Adrenal gland (tissue), 5 donors: ENCODE measurements around the gene AP1M1.

Experiments
- CTCF ChIP-seq, 6 experiments: fragments of 450-650 bp in 4 of 6; fragments of 200-600 bp in 2 of 6; sonication (generic) in 1 of 6; IDR thresholded peaks; 1 replicate in 5 of 6; 2 replicates in 1 of 6; pipeline versions ENCODE4 v1.5.1 to v1.8.0; 2016 to 2021; ENCODE audit warnings: antibody characterized with exemption in 6 of 6, mild to moderate bottlenecking in 2 of 6, moderate library complexity in 1 of 6
- POLR2A ChIP-seq, 2 donors: fragments of 450-650 bp; IDR thresholded peaks; one replicate each; pipeline ENCODE4 v1.6.1; 2017; ENCODE audit warnings: antibody characterized with exemption in 2 of 2, mild to moderate bottlenecking in 2 of 2, moderate library complexity in 1 of 2
- donor health status: DM: no; HTN: no; CAD: no.

GRCh38 chr19:16285769-16286498, 88.2 kb downstream of the AP1M1 start:
- no peak for TF ChIP-seq CTCF (IDR thresholded peaks at IDR 0.05)
- no peak for TF ChIP-seq POLR2A (IDR thresholded peaks at IDR 0.05)
